DND-41 (cell line): ENCODE measurements around the gene DGKI.

Source experiments
- EZH2 ChIP-seq: IDR thresholded peaks from 3 replicates; pipeline ENCODE4 v1.6.1; 2012; ENCODE audit warnings: borderline replicate concordance, low read depth, mild to moderate bottlenecking, moderate library complexity, low read length, inconsistent platforms; ENCODE audit not compliant: severe bottlenecking
- TF ChIP-seq, protein P1 (sequence below): IDR thresholded peaks from 2 replicates; pipeline ENCODE4 v1.5.1; 2012; ENCODE audit warnings: borderline replicate concordance, low read length, moderate library complexity, mild to moderate bottlenecking; ENCODE audit not compliant: poor library complexity, severe bottlenecking; ENCODE audit errors: extremely low read depth

DNA sequence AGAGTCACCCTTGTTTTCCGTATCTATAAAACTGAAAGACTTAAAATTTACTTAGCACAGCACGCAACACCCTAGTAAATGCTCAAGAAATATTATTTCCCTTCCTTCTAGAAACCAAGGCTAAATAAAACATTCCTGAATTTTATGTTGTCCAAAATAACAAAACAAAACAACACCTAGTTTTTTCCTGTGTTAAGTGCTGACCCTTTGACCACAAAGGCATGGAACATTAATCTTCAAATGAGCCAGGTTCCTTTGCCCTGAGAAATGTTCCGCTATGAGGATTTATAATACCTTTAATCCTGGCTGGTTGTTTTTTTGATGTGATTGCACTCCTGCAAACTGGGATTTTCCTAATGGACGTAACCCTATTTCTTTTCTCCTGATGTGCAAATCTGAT lies 29.0 kb upstream of the DGKI start:
- TF ChIP-seq, protein P1, sequence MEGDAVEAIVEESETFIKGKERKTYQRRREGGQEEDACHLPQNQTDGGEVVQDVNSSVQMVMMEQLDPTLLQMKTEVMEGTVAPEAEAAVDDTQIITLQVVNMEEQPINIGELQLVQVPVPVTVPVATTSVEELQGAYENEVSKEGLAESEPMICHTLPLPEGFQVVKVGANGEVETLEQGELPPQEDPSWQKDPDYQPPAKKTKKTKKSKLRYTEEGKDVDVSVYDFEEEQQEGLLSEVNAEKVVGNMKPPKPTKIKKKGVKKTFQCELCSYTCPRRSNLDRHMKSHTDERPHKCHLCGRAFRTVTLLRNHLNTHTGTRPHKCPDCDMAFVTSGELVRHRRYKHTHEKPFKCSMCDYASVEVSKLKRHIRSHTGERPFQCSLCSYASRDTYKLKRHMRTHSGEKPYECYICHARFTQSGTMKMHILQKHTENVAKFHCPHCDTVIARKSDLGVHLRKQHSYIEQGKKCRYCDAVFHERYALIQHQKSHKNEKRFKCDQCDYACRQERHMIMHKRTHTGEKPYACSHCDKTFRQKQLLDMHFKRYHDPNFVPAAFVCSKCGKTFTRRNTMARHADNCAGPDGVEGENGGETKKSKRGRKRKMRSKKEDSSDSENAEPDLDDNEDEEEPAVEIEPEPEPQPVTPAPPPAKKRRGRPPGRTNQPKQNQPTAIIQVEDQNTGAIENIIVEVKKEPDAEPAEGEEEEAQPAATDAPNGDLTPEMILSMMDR, result no peak
- no peak for TF ChIP-seq EZH2
